NB4 (cell line): ENCODE results near the gene KIF16B.
A peak's percentile ranks its signal among the peaks of the same experiment; 100 is the strongest.

Experiments used
- DNase-seq: peaks from one replicate; pipeline ENCODE4 v3.0.0; 2010; ENCODE audit warnings: low read depth
- H3K4me3 ChIP-seq: one replicate; pipeline ENCODE4 v1.5.1; 2011; ENCODE audit warnings: mild to moderate bottlenecking, low read depth, low read length, moderate library complexity
- MYC ChIP-seq: IDR thresholded peaks from 2 replicates; pipeline ENCODE4 v1.6.1; 2011; ENCODE audit warnings: low read depth, low read length
- POLR2A ChIP-seq: IDR thresholded peaks from 2 replicates; pipeline ENCODE4 v1.6.1; 2011; ENCODE audit warnings: mild to moderate bottlenecking; ENCODE audit not compliant: insufficient read length; ENCODE audit errors: extremely low read depth
- TF ChIP-seq, protein P1 (sequence below): IDR thresholded peaks from 2 replicates; pipeline ENCODE4 v1.6.1; 2011; ENCODE audit warnings: low read depth, low read length
- TF ChIP-seq, protein P2 (sequence below): IDR thresholded peaks from one replicate; pipeline ENCODE4 v1.5.1; 2012; ENCODE audit warnings: low read depth, low read length

The KIF16B gene

DNA sequence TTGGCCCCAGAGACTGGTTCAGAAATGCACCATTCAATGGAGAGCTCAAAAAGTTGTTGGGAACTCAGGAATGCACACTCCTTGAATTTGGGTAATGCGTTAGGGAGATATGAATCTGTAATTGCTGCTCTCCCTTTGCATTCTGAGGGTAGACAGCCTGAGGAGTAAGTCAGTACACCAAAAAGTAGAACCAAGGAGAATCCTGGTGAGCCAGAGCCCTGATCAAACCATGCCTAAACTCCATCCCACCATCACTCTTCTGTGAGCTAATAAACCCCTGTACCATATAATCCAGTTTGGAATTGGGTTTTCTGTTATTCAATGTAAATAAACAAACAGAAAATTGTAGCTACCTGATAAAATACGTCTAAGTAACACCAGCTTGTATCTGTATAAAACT is 90.2 kb downstream of the KIF16B start:
- no peak for DNase-seq
- no peak overlapping the region for H3K4me3 ChIP-seq
- TF ChIP-seq, protein P1, sequence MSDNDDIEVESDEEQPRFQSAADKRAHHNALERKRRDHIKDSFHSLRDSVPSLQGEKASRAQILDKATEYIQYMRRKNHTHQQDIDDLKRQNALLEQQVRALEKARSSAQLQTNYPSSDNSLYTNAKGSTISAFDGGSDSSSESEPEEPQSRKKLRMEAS: no peak
- TF ChIP-seq POLR2A: no peak
- no peak for TF ChIP-seq MYC
- TF ChIP-seq, protein P2, sequence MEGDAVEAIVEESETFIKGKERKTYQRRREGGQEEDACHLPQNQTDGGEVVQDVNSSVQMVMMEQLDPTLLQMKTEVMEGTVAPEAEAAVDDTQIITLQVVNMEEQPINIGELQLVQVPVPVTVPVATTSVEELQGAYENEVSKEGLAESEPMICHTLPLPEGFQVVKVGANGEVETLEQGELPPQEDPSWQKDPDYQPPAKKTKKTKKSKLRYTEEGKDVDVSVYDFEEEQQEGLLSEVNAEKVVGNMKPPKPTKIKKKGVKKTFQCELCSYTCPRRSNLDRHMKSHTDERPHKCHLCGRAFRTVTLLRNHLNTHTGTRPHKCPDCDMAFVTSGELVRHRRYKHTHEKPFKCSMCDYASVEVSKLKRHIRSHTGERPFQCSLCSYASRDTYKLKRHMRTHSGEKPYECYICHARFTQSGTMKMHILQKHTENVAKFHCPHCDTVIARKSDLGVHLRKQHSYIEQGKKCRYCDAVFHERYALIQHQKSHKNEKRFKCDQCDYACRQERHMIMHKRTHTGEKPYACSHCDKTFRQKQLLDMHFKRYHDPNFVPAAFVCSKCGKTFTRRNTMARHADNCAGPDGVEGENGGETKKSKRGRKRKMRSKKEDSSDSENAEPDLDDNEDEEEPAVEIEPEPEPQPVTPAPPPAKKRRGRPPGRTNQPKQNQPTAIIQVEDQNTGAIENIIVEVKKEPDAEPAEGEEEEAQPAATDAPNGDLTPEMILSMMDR: no peak

DNA sequence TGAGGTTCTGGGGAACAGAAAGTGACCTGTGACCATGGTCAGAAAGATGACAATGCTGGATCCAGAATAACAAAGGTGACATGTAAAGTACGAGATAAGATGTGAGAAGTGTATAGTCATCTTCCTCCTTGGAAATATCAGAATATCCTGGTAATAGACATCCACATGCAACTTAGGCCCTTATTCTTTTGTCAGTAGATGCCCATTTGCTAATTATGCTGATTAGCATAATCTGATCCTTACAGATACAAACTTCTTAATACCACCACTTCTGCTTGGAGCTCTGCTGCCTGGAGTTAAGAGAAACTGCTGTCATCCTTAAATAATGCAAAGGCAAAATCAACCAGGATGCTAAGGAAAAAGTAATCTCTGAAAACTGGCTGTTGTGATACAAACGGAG is 91.3 kb downstream of the KIF16B start:
- no peak for DNase-seq
- TF ChIP-seq, protein P2: no peak
- H3K4me3 ChIP-seq: no peak overlapping the region

DNA sequence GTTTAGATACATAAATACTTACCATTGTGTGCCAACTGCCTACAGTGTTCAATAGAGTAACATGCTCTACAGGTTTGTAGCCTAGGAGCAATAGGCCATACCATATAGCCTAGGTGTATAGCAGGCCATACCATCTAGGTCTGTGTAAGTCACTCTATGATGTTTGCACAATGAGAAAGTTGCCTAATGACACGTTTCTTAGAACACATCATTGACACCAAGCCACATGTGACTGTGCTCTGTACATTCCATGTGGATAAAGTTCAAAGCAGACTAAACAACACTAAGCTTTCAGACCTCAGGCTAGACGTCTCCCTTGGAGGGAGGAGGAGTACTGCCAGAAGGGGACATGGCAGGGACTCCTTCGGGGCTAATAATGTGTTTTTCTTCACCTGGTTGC is 93.6 kb downstream of the KIF16B start:
- no peak overlapping the region for H3K4me3 ChIP-seq
- TF ChIP-seq, protein P2: no peak
- TF ChIP-seq POLR2A (no peak), MYC (no peak)
- TF ChIP-seq, protein P1: no peak
- no peak for DNase-seq

DNA sequence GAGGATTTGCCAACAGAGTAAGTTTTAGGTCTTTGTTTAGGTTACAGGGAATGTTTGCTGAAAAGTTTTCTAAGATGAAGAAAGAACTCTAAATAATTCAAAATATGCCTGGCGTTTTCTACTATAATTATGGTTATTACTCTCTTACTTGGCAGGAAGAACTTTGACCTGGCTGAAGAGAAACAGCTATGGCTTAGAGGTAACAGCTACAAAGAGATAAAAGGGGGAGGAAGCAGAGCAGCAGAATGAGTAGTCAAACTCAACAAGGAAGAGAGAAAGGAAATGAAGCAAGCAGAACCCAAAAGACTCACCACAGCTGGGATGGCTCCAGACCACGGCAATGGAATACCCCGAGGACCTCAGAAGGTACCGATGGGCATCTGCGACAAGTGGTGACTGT is 95.6 kb downstream of the KIF16B start:
- no peak overlapping the region for H3K4me3 ChIP-seq
- no peak for DNase-seq
- TF ChIP-seq POLR2A: no peak
- TF ChIP-seq MYC: no peak
- TF ChIP-seq, protein P1: no peak
- TF ChIP-seq, protein P2: no peak

DNA sequence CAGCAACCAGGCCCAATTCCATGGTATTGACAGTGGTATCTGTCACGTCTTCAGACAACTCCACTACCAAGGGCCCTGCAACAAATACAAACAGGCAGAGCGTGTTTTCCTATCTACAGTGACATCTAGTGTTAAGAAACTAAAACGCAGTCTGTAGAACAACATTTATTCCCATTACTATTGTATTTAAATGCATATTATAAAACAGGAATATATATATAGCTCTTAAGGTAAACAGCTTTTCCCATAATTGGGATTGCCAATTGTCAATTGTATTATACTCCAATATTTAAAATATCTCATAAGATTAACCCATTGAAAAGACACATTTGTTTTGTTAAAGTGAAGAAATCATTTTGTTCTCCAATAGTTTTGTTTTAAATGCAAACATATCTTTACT is 97.2 kb downstream of the KIF16B start:
- DNase-seq: peak; percentile 57
- TF ChIP-seq, protein P2: peak; percentile 41
- TF ChIP-seq, protein P1: no peak
- no peak overlapping the region for H3K4me3 ChIP-seq

DNA sequence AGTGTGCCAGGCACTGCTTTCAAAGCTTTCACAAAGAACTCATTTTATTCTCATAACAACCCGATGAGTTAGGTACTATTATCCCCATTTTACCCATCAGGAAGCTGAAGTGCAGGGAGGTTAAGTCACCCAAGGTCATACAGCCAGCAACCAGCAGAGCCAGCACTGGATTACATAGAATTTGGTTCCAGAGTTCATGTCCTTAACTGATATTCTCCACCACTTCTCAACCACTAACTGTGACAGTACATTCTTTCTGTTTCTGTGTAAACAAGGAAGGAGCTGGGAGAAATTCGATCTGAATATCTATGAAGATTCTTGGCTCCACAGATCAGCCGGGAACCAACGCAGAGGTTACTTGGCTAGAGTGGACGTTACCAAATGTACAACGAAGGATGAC is 98.0 kb downstream of the KIF16B start:
- DNase-seq: no peak

More for the DNA sequence above, 98.0 kb downstream of the KIF16B start:
- TF ChIP-seq, protein P2: no peak
- TF ChIP-seq, protein P1: no peak
- TF ChIP-seq MYC (no peak), POLR2A (no peak)
- no peak overlapping the region for H3K4me3 ChIP-seq
